Neural progenitor cell (in vitro differentiated cells): ENCODE data around the gene DNAJC8. TPM values are rescaled to one million over a fixed set of nuclear protein-coding genes. Genes with fewer than 3 reads are reported as not detected.

Experiments
- DNase-seq: peaks from one replicate; pipeline ENCODE4 v3.0.0-alpha.2; 2016; ENCODE audit warnings: low spot score
- H2AFZ ChIP-seq: fragments of 200-600 bp; sonication (generic); replicated peaks from 2 replicates; pipeline ENCODE4 v1.6.1; 2016; ENCODE audit warnings: antibody characterized with exemption
- H3F3A ChIP-seq: fragments of 200-600 bp; sonication (generic); 2 replicates; pipeline ENCODE4 v1.6.1; 2016; ENCODE audit warnings: antibody characterized with exemption, low read depth
- H3K27ac ChIP-seq: fragments of 200-600 bp; sonication (generic); 2 replicates; pipeline ENCODE4 v1.5.1; 2016; ENCODE audit warnings: mild to moderate bottlenecking
- H3K27me3 ChIP-seq: fragments of 200-600 bp; sonication (generic); 2 replicates; pipeline ENCODE4 v1.6.1; 2016; ENCODE audit warnings: mild to moderate bottlenecking, moderate library complexity
- H3K36me3 ChIP-seq: fragments of 200-600 bp; sonication (generic); 2 replicates; pipeline ENCODE4 v1.5.1; 2016
- H3K4me1 ChIP-seq: fragments of 200-600 bp; sonication (generic); 2 replicates; pipeline ENCODE4 v1.6.1; 2016; ENCODE audit warnings: mixed run types
- H3K4me2 ChIP-seq: fragments of 200-600 bp; sonication (generic); 2 replicates; pipeline ENCODE4 v1.6.1; 2016
- H3K4me3 ChIP-seq: fragments of 200-600 bp; sonication (generic); 2 replicates; pipeline ENCODE4 v1.5.1; 2016
- H3K79me2 ChIP-seq: fragments of 200-600 bp; sonication (generic); 2 replicates; pipeline ENCODE4 v1.6.1; 2016; ENCODE audit warnings: low read depth
- H3K9ac ChIP-seq: fragments of 200-600 bp; sonication (generic); 2 replicates; pipeline ENCODE4 v1.6.1; 2016
- H3K9me3 ChIP-seq: fragments of 200-600 bp; sonication (generic); 2 replicates; pipeline ENCODE4 v1.5.1; 2016; ENCODE audit warnings: low read depth
- H4K20me1 ChIP-seq: fragments of 200-600 bp; sonication (generic); 2 replicates; pipeline ENCODE4 v1.6.1; 2016; ENCODE audit warnings: low read depth
- H3K27ac Mint-ChIP-seq: 3 replicates; pipeline ENCODE4 v1.8.0; 2021; ENCODE audit warnings: mixed read lengths
- H3K27me3 Mint-ChIP-seq: 2 replicates; pipeline ENCODE4 v1.8.0; 2022; ENCODE audit warnings: low read depth, mild to moderate bottlenecking, inconsistent platforms, moderate library complexity, mixed read lengths; ENCODE audit not compliant: insufficient read depth
- H3K36me3 Mint-ChIP-seq: 3 replicates; pipeline ENCODE4 v1.8.0; 2021; ENCODE audit warnings: mixed read lengths
- H3K4me1 Mint-ChIP-seq: 3 replicates; pipeline ENCODE4 v1.8.0; 2021; ENCODE audit warnings: mixed read lengths
- H3K4me3 Mint-ChIP-seq: 3 replicates; pipeline ENCODE4 v1.8.0; 2021; ENCODE audit warnings: mild to moderate bottlenecking, moderate library complexity, mixed read lengths
- H3K9me3 Mint-ChIP-seq: 3 replicates; pipeline ENCODE4 v1.8.0; 2020; ENCODE audit warnings: mixed read lengths
- EZH2 ChIP-seq: fragments of 200-600 bp; sonication (generic); IDR thresholded peaks from 2 replicates; pipeline ENCODE4 v1.6.1; 2017; ENCODE audit warnings: antibody characterized with exemption, mild to moderate bottlenecking, moderate library complexity
- EZH2phosphoT487 ChIP-seq: fragments of 200-600 bp; sonication (generic); IDR thresholded peaks from 2 replicates; pipeline ENCODE4 v1.6.1; 2017; ENCODE audit warnings: antibody characterized with exemption
- total RNA-seq: library from RNA; depleted of rRNA; stranded (reverse); fragments of >200 nt; gene quantifications from 2 replicates; pipeline ENCODE4 v1.2.3, GENCODE V29; 2015; ENCODE audit warnings: low replicate concordance
- TF ChIP-seq, protein P1 (sequence below): fragments of 200-600 bp; sonication (generic); IDR thresholded peaks from 2 replicates; pipeline ENCODE4 v1.5.1; 2017; ENCODE audit warnings: antibody characterized with exemption, mild to moderate bottlenecking

Gene DNAJC8
- total RNA-seq, 1 donor from 2014 or later, result 117 TPM

DNA sequence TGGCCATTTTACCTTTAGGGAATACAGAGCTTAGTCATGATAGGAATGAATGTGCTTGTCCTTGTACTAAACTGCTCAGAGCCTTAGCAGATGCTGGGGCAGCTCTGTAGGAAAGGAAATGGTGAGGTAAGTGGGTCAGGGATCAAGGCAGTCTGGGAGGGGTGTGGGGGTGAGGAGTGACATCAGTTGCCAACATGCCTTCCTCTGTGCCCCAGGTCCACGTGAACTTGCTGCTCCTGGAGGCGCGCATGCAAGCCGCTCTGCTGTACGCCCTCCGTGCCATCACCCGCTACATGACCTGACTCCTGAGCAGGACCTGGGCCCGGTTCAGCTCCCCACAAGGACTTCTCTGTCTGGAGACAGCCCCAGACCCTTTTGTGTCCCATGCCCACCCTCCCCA, 47.7 kb upstream of the DNAJC8 start:
- no peak overlapping the region for H3K9ac ChIP-seq
- H3K9me3 ChIP-seq, result no peaks in the 10 kb centered on the region
- Mint-ChIP-seq H3K4me3 (no peak overlapping the region), H3K9me3 (no peaks in the 10 kb centered on the region), H3K27me3 (no peaks in the 10 kb centered on the region), H3K36me3 (peaks cover 25% of the 10 kb centered on the region), H3K27ac (no peak overlapping the region), H3K4me1 (no peaks in the 10 kb centered on the region)
- peaks cover 2% of the 10 kb centered on the region for H3K4me1 ChIP-seq
- H3K36me3 ChIP-seq, result no peaks in the 10 kb centered on the region
- TF ChIP-seq, protein P1, sequence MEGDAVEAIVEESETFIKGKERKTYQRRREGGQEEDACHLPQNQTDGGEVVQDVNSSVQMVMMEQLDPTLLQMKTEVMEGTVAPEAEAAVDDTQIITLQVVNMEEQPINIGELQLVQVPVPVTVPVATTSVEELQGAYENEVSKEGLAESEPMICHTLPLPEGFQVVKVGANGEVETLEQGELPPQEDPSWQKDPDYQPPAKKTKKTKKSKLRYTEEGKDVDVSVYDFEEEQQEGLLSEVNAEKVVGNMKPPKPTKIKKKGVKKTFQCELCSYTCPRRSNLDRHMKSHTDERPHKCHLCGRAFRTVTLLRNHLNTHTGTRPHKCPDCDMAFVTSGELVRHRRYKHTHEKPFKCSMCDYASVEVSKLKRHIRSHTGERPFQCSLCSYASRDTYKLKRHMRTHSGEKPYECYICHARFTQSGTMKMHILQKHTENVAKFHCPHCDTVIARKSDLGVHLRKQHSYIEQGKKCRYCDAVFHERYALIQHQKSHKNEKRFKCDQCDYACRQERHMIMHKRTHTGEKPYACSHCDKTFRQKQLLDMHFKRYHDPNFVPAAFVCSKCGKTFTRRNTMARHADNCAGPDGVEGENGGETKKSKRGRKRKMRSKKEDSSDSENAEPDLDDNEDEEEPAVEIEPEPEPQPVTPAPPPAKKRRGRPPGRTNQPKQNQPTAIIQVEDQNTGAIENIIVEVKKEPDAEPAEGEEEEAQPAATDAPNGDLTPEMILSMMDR, result no peak
- TF ChIP-seq EZH2 (no peak), EZH2phosphoT487 (no peak)
- H3K27ac ChIP-seq, result no peak overlapping the region
- no peaks in the 10 kb centered on the region for H3K79me2 ChIP-seq
- no peaks in the 10 kb centered on the region for H4K20me1 ChIP-seq
- no peak overlapping the region for H2AFZ ChIP-seq
- H3K4me3 ChIP-seq, result no peak overlapping the region
- no peaks in the 10 kb centered on the region for H3F3A ChIP-seq
- no peak for DNase-seq
- H3K27me3 ChIP-seq, result no peaks in the 10 kb centered on the region
- no peak overlapping the region for H3K4me2 ChIP-seq

DNA sequence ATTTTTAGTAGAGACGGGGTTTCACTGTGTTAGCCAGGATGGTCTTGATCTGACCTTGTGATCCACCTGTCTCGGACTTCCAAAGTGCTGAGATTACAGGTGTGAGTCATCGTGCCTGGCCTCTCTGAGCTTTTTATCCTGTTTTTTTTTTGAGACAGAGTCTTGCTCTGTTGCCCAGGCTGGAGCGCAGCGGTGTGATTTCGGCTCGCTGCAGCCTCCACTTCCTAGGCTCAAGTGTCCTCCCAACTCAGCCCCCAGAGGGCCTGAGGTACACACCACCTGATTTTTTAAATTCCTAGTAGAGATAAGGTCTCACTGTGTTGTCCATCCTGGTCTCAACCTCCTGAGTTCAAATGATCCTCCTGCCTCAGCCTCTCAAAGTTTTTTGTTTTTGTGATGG, 46.9 kb upstream of the DNAJC8 start:
- no peaks in the 10 kb centered on the region for H3K4me1 ChIP-seq
- H3K4me3 ChIP-seq, result no peak overlapping the region
- no peak overlapping the region for H3K4me2 ChIP-seq
- no peak overlapping the region for H2AFZ ChIP-seq
- H3K27me3 ChIP-seq, result no peaks in the 10 kb centered on the region
- no peaks in the 10 kb centered on the region for H3K9me3 Mint-ChIP-seq
- no peak overlapping the region for H3K4me3 Mint-ChIP-seq
- H3K27ac Mint-ChIP-seq, result no peak overlapping the region
- H3K36me3 ChIP-seq, result no peaks in the 10 kb centered on the region
- H3F3A ChIP-seq, result no peaks in the 10 kb centered on the region
- no peak for DNase-seq
- no peak overlapping the region for H3K9ac ChIP-seq
- H3K79me2 ChIP-seq, result no peaks in the 10 kb centered on the region
- H3K9me3 ChIP-seq, result no peaks in the 10 kb centered on the region
- no peak overlapping the region for H3K27ac ChIP-seq
- TF ChIP-seq EZH2, result no peak
- TF ChIP-seq, protein P1, result no peak
- TF ChIP-seq EZH2phosphoT487, result no peak
- H4K20me1 ChIP-seq, result no peaks in the 10 kb centered on the region
- H3K4me1 Mint-ChIP-seq, result no peaks in the 10 kb centered on the region
- no peaks in the 10 kb centered on the region for H3K27me3 Mint-ChIP-seq
- peaks cover 28% of the 10 kb centered on the region for H3K36me3 Mint-ChIP-seq

DNA sequence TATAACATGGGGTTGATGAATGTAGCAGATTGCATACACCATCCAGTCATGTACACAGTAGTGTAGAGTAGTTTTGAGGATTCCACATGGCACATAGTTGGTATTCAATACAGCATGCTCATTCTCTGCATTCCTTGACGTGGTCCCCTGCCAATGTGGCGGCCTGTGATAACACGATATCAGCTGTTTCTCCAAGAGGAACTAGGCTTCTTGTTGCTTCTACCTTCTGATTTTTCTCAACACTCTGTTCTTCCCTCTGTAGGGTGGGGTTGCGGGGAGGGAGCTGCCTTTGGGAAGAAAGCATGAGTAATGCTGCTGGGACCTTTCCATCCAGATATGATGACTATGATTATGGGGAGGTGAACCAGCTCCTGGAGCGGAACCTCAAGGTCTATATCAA, 45.9 kb upstream of the DNAJC8 start:
- Histone ChIP-seq H3K9me3 (no peaks in the 10 kb centered on the region), H3K9ac (no peak overlapping the region), H3K27ac (no peak overlapping the region), H2AFZ (no peak overlapping the region), H4K20me1 (no peaks in the 10 kb centered on the region), H3K4me2 (no peak overlapping the region), H3K4me1 (no peaks in the 10 kb centered on the region), H3K27me3 (no peaks in the 10 kb centered on the region), H3K79me2 (no peaks in the 10 kb centered on the region), H3K36me3 (no peaks in the 10 kb centered on the region), H3K4me3 (no peak overlapping the region), H3F3A (no peaks in the 10 kb centered on the region)
- DNase-seq, result no peak
- TF ChIP-seq EZH2, result no peak
- TF ChIP-seq, protein P1, result no peak
- H3K36me3 Mint-ChIP-seq, result peaks cover 28% of the 10 kb centered on the region
- H3K27ac Mint-ChIP-seq, result no peak overlapping the region
- H3K4me1 Mint-ChIP-seq, result no peaks in the 10 kb centered on the region
- no peaks in the 10 kb centered on the region for H3K27me3 Mint-ChIP-seq
- H3K4me3 Mint-ChIP-seq, result no peak overlapping the region
- H3K9me3 Mint-ChIP-seq, result no peaks in the 10 kb centered on the region
